Epidermal melanocyte (primary cell): Measurements from ENCODE around the gene GPSM1.

Source experiments
- DNase-seq: peaks from one replicate; pipeline ENCODE4 v3.0.0; 2011; ENCODE audit warnings: low spot score; ENCODE audit not compliant: insufficient read length

GPSM1 gene

GRCh38 chr9:136331030-136331429 lies 3.7 kb downstream of the GPSM1 start:
- DNase-seq: no peak

- no peak for DNase-seq
These were observed 4.5 kb downstream of the GPSM1 start for GRCh38 chr9:136331556-136332481.

DNA sequence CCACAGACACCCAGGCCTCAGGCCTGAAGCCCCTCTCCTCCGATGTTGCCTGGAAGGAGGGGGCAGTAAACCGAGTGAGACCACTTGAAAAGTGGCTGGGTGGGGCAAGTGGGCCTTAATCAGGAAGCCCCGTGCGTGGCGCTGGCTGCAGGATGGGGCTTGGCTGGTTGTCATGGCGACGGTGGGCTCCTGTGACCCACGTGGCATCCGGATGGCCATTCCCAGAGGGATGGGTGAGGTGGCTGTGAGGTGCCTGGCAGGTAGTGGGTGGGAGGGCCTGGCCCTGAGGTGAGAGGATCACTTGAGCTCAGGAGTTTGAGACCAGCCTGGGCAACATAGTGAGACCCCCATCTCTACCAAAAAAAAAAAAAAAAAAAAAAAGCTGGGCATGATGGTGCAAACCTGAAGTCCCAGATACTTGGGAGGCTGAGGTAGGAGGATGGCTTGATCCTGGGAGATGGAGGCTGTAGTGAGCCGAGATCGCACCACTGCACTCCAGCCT lies 5.2 kb downstream of the GPSM1 start:
- DNase-seq: no peak

DNA sequence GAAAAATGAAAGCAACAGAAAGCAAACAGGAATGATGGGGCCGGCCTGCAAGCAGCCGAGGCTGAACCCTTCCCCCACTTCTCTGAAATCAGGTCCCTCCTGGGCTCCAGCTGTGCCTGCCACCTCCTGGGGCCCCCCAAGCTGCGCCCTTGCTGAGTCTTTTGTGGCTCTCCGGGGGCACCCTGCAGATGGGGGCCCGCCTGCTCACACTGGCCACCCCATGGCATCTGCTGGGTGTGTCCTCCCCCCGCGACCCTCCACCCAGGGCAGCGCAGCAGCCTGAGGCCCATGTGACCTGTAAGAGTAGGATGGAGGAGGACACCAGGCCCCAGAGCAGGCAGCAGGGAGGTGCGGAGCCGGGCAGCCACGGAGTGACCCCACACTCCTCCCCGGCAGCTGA lies 5.7 kb downstream of the GPSM1 start:
- no peak for DNase-seq

- no peak for DNase-seq
These were observed 6.1 kb downstream of the GPSM1 start for GRCh38 chr9:136333486-136333885.

DNA sequence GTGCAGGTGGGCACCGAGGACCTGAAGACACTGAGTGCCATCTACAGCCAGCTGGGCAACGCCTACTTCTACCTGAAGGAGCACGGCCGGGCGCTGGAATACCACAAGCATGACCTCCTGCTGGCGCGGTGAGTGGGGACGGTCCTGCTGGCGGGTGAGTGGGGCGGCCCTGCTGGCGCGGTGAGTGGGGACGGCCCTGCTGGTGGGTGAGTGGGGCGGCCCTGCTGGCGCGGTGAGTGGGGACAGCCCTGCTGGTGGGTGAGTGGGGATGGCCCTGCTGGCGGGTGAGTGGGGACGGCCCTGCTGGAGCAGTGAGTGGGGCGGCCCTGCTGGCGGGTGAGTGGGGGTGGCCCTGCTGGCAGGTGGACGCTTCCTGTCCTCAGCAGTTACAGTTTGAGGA lies 7.2 kb downstream of the GPSM1 start:
- no peak for DNase-seq

DNA sequence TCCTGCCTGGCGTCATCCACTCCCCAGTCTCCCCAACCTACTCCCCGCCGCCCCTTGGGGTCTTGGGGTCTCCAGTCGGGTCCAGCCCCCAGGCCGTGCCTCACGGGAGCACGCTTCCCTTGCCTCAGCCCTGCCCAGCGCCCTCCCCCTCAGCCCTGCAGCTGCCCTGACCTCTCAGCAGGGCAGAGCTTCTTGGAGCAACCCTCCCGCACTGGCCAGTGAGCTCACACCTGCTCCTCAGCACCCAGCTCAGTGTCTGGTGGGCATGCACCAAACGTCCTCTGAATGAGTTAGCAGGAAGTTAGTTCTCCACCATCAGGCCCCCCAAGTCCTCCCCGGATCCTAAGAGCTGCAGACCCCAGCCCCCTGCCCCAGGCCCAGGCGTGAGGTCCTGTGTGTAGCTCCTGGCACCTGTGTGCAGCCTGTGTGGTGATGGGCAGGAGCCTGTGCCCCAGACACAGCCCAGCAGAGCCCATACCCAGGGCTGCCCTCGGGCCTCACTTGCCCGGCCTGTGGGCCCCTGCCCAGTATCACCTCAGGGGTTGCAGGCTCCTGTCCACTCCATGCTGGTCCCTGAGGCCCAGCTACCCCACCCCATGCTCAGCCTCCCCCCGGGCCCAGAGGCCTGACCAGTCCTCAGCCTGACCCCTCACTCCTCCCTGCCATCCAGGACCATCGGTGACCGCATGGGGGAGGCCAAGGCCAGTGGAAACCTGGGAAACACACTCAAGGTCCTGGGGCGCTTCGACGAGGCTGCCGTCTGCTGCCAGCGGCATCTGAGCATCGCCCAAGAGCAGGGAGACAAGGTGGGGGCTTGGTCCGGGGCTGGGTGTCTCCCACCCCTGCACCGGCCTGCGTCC lies 8.2 kb downstream of the GPSM1 start:
- DNase-seq: no peak

DNA sequence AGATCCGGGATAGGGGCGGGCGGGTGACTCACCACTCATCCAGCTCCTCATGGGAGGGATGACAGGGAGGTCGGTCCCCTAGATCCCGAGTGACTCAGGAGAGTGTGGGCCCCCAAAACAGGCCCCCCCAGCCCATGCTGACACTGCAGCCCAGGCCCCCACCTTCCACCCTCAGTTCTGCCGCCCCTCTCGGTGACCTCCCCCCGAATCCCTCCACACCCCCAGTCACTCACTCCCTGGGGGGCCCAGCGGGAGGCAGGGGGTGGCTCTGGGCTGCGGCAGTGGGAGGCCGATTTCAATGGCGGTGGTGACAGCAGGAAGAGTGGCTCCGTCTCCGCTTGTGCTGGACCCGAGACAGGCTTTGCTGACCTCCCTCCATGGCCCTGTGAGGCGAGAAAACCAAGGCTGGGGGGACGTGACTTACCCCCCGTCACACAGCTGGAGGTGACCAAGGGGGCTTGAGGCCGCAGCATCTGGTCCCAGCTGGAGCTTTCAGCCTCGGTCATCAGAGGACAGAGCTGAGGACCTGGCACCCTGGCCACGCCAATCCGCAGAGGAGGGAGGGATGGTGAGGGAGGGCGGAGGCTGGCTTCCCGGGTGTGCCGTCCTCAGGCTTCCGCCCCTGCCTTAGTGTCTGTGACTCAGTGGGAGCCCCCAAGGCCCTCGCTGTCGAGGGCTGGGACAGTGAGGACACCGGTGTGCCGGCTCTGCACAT lies 9.0 kb downstream of the GPSM1 start:
- no peak for DNase-seq

- DNase-seq: no peak
These were observed 9.5 kb downstream of the GPSM1 start for GRCh38 chr9:136336881-136337280.

DNA sequence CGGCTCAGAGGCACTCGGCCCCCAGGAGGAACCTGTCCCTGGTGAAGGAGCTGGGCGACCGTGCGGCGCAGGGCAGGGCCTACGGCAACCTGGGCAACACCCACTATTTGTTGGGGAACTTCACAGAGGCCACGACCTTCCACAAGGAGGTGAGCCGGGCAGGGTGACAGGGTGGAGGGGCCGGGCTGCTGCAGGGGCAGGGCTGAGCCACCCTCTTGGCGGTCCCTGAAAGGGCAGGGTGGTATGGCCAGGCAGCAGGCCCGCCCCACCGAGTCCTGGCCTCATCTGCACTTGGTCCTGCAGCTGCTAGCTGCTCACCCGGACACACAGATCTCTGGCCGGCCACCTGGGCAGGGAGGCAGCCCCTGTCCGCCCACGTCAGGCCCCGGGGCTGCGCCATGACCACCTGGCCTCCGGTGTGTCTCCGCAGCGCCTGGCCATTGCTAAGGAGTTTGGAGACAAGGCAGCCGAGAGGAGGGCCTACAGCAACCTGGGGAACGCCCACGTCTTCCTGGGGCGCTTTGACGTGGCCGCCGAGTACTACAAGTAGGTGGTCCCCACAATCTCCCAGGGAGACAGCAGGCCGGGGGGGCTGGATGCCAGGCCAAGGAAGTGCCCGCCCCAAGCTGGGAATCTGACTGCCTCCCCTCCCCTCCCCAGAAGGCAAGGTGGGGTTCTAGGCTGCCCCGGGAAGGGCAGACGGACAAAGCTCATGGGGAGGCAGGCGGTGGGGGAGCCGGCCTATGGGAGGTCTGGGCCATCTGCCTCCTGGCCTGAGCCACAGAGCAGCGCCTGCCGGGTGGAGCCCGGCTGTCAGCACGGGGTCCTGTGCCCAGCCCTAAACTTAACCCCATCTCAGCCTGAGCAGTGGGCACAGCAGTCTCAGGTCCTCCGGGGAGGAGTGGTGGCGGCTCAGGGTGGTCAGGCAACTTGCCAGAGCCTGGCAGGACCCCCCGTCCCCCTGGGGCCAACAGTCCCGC lies 10.4 kb downstream of the GPSM1 start:
- DNase-seq: no peak

GRCh38 chr9:136338511-136338910 lies 11.2 kb downstream of the GPSM1 start:
- DNase-seq: no peak

- DNase-seq: peak; percentile 66
These were observed 12.0 kb downstream of the GPSM1 start for GRCh38 chr9:136339173-136339957.

DNA sequence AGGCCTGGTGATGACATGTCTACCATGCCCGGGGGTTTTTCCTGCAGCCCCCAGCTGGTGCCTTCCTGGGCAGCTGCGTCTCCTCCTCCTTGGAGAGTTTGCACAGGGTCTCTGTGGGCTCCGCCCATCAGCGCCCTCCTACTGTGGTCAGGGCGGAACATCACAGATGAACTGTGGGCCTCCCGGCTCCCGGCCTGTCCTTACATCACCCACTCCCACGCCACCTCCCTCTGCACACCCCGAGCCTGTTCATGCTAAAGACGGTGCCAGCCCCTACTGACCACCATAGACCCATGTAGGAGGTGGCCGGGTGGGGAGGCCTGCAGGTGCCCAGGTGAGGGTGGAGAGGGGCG lies 12.6 kb downstream of the GPSM1 start:
- no peak for DNase-seq

DNA sequence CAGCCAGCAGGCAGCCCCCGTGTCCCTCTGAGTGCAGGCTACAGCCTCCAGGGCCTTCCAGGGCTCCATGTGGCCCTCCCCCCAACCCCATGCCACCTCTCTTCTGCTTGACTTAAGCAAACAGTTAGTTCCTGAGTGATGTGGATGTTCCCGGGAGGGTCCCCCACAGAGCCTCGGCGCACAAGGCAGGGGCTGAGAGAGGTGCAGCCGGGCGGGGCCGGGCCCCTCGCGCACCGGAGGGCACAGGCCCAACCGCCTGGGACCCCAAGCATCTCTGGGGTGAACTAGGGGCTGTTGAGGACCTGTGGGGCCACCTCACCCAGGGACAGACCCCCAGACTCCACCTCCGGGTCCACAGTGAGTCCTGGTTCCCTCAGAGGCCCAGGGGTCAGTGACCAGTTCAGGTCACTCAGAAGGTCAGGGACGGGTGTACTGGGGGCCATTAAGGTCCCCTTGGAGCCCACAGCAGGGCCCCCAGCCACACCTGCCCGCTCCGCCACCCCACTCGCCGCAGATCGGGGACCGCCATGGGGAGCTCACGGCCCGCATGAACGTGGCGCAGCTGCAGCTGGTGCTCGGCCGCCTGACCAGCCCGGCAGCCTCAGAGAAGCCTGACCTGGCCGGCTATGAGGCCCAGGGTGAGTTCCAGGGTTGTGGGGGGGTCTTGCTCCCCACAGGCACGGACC lies 13.2 kb downstream of the GPSM1 start:
- DNase-seq: no peak

- no peak for DNase-seq
These were observed 13.8 kb downstream of the GPSM1 start for GRCh38 chr9:136341042-136341655.

DNA sequence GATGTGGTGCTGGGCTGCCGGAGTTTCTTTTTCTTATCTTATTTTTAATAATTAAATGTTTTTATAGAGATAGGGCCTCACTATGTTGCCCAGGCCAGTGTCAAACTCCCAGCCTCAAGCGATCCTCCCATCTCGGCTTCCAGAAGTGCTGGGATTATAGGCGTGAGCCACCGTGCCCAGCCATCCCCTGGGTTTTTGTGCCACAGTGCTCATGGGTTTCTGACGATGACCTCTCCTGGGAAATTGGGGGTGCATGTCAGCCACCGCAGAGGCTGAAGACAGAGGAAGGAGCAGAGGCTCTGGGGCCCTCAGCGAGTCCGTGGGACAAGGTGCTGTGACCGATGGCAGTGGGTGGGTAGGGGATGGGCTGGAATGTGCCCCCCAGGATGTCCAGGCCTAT lies 14.4 kb downstream of the GPSM1 start:
- DNase-seq: no peak

GRCh38 chr9:136342181-136343120 lies 15.1 kb downstream of the GPSM1 start:
- DNase-seq: peak; percentile 66
